Activated CD8-positive, alpha-beta memory T cell treated with anti-CD3 and anti-CD28 coated beads, Interleukin-2, amount 50 U/mL, for 1 hour (primary cell): ENCODE measurements around the gene FBN1.

Experiments used
- DNase-seq: peaks from one replicate; pipeline ENCODE4 v3.0.0-alpha.2; 2020; ENCODE audit errors: extremely low read depth

Gene FBN1

GRCh38 chr15:48426941-48427340 is 218.6 kb downstream of the FBN1 start:
- DNase-seq, result no peak

GRCh38 chr15:48426044-48426443 is 219.5 kb downstream of the FBN1 start:
- no peak for DNase-seq

GRCh38 chr15:48425051-48425450 is 220.5 kb downstream of the FBN1 start:
- no peak for DNase-seq

- DNase-seq, result no peak
These were observed 221.5 kb downstream of the FBN1 start for GRCh38 chr15:48423896-48424475.

GRCh38 chr15:48423342-48423741 is 222.2 kb downstream of the FBN1 start:
- no peak for DNase-seq

DNA sequence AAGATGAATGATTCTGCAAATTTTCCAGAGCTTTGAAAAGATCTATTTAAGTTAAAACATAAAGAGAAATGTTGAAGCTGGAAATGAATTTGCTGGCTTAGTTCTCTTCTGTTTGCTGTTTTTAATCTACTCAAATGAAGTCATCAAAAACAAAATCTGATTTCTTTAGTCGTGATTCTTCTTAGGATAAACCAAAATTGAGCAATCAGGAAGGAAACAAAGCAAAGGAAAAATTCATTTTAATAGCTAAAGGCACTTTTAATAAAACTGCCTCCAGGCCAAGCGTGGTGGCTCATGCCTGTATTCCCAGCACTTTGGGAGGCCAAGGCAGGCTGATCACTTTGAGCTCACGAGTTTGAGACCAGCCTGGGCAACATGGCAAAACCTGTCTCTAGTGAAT is 223.1 kb downstream of the FBN1 start:
- no peak for DNase-seq

GRCh38 chr15:48421362-48421761 is 224.1 kb downstream of the FBN1 start:
- no peak for DNase-seq

- no peak for DNase-seq
These were observed 225.6 kb downstream of the FBN1 start for GRCh38 chr15:48419896-48420295.

- no peak for DNase-seq
These were observed 227.2 kb downstream of the FBN1 start for GRCh38 chr15:48418343-48418742.

GRCh38 chr15:48416301-48416700 is 229.2 kb downstream of the FBN1 start:
- DNase-seq, result no peak

- DNase-seq, result no peak
These were observed 230.2 kb downstream of the FBN1 start for GRCh38 chr15:48415036-48415886.

DNA sequence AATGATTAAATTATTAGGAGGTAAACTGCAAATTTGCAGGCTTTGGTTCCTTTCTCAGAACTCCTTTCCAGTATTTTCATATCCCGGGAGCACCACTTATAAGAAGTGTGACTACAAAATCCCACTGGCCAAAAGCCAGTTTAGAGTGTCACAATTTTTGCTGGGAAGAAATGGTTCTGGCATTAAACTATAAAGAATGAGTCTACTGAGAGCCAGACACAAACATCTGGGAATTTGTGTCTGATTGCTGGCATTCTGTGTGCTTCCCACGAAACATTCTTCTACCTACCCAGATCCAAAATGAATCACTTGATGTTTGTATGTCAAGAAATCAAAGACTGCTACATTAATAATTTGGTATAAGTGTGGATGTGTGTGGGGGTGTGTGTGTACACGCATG is 231.5 kb downstream of the FBN1 start:
- no peak for DNase-seq

DNA sequence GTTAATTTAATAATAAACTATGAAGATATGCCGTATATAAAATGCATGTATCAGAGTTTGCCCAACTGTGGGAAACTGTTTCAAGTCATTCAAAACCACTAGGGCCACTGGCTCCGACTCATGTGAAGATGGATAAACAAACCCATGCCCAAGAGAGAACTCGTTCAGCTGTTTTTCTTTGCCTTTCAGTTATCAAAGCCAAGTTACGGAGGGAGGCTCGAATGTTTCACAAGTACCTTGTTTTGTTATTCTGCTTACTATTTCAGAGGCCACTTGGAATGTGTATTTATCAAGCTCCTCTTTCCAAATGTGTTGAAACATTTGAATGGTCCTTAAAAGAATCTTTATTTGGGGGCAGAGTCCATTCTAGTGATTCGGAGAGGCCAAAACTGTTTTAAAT is 232.2 kb downstream of the FBN1 start:
- no peak for DNase-seq

GRCh38 chr15:48411971-48412591 is 233.4 kb downstream of the FBN1 start:
- DNase-seq, result no peak

DNA sequence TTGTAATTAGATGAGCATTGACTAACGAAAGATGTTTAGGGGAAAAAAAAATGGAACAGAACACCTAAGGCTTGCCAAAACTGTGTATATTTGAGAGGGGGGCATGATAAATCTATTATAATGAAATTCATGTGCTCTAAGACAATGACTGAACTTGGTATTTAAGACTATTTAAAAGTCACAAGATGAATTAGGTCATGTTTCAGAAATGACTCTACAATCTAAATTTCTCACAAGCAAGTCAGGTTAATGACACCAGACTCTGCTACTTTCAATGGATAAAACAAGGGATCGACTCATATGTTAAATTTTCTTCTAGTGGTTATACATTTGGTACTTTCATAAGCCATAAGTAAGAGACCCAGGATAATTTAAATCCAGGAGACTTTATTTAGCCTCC is 235.9 kb downstream of the FBN1 start:
- DNase-seq, result no peak

- DNase-seq, result no peak
These were observed 237.2 kb downstream of the FBN1 start for GRCh38 chr15:48408327-48408726.

DNA sequence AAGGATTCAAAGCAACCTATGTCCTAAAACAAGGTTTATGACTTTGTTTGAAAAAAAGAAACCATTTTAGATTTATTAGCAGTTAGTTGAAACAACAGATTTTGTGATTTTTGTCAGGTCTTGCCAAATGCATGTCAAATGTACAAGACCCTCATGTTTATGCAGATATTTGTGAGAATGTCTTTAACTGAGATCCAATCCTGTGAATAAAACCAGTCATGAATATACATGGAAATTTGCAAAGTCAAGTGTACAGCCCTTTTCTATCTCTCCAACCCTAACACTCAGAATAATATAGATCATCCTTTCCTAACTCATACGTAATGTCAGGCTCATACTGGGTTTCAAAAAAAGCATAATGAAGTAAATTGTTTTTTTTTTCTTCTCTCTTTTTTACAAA is 237.9 kb downstream of the FBN1 start:
- DNase-seq, result no peak

- DNase-seq, result no peak
These were observed 238.6 kb downstream of the FBN1 start for GRCh38 chr15:48406911-48407310.

GRCh38 chr15:48406266-48406891 is 239.1 kb downstream of the FBN1 start:
- DNase-seq, result no peak

GRCh38 chr15:48402427-48403177 is 242.9 kb downstream of the FBN1 start:
- DNase-seq, result no peak

GRCh38 chr15:48400086-48400485 is 245.4 kb downstream of the FBN1 start:
- no peak for DNase-seq

GRCh38 chr15:48397841-48398240 is 247.7 kb downstream of the FBN1 start:
- no peak for DNase-seq
